C4-2B (cell line): ENCODE data around the gene BECN2.

Experiments
- H3K27ac ChIP-seq: fragments of 450-650 bp; 2 replicates; pipeline ENCODE4 v1.5.1; 2017
- ZFX ChIP-seq: fragments of 450-650 bp; IDR thresholded peaks from 2 replicates; pipeline ENCODE4 v1.6.1; 2017
- TF ChIP-seq, protein P1 (sequence below): fragments of 450-650 bp; conservative IDR thresholded peaks from 2 replicates; pipeline ENCODE4 v1.5.1; 2017; ENCODE audit warnings: mild to moderate bottlenecking

The BECN2 gene

GRCh38 chr1:241950390-241950789 lies 7.2 kb upstream of the BECN2 start:
- no peak overlapping the region for H3K27ac ChIP-seq
- TF ChIP-seq ZFX, result no peak
- TF ChIP-seq, protein P1, sequence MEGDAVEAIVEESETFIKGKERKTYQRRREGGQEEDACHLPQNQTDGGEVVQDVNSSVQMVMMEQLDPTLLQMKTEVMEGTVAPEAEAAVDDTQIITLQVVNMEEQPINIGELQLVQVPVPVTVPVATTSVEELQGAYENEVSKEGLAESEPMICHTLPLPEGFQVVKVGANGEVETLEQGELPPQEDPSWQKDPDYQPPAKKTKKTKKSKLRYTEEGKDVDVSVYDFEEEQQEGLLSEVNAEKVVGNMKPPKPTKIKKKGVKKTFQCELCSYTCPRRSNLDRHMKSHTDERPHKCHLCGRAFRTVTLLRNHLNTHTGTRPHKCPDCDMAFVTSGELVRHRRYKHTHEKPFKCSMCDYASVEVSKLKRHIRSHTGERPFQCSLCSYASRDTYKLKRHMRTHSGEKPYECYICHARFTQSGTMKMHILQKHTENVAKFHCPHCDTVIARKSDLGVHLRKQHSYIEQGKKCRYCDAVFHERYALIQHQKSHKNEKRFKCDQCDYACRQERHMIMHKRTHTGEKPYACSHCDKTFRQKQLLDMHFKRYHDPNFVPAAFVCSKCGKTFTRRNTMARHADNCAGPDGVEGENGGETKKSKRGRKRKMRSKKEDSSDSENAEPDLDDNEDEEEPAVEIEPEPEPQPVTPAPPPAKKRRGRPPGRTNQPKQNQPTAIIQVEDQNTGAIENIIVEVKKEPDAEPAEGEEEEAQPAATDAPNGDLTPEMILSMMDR, result no peak

- no peak overlapping the region for H3K27ac ChIP-seq
- no peak for TF ChIP-seq ZFX
- TF ChIP-seq, protein P1, result no peak
Observed at GRCh38 chr1:241962153-241962552, 4.6 kb downstream of the BECN2 start.

GRCh38 chr1:241963722-241964121 lies 6.2 kb downstream of the BECN2 start:
- no peak for TF ChIP-seq ZFX
- TF ChIP-seq, protein P1, result no peak
- no peak overlapping the region for H3K27ac ChIP-seq

- no peak overlapping the region for H3K27ac ChIP-seq
- TF ChIP-seq, protein P1, result no peak
- no peak for TF ChIP-seq ZFX
Observed at GRCh38 chr1:241964550-241965282, 7.1 kb downstream of the BECN2 start.

DNA sequence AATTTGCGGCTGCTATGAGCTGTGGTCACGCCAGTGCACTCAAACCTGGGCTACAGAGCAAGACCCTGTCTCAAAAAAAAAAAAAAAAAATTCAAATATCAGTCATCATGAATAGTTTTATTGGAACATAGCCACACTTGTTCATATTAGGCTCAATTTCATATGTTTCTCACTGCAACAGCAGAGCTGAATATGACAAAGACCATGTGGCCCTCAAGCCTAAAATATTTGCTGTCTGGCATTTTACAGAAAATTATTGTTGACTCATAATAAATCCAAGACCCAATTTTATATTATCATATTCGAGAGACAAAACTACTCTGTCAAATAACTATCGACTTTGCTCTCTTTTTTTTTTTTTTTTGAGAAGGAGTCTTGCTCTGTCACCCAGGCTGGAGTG lies 11.0 kb downstream of the BECN2 start:
- H3K27ac ChIP-seq, result no peak overlapping the region
- TF ChIP-seq ZFX, result no peak
- TF ChIP-seq, protein P1, result no peak

DNA sequence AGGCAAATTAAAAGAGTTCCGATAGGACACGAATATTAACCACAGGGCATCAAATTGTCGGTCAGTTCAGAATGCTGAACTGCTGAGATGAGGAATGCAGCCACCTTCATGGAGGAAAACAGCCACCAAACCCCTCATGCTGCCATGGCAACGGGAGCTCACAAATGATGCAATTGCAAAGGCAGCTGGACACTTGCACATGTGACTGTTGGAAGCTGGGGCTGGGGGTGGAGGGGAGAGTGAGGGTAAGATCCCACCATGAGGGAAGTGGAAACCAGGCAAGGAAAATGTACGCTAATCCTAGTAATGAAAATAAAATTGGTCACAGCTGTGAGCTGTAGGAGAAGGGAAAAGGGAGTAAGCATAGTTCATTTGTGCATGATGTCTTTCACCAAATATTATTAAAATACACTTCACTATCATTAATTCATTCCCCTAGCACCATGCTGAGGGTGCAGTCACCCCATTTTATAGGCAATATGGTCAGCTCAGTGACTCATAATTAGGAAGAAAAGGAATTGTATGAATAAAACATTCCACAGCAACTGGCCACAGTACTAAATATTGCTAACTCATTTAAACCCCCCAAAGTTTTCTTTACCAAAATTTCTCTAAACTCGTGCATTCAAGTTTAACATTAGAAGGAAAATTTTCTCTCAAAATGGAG lies 15.3 kb downstream of the BECN2 start:
- TF ChIP-seq, protein P1, result no peak
- no peak for TF ChIP-seq ZFX

GRCh38 chr1:241976229-241976628 lies 18.7 kb downstream of the BECN2 start:
- H3K27ac ChIP-seq, result no peak overlapping the region
- TF ChIP-seq, protein P1, result no peak
- no peak for TF ChIP-seq ZFX

More for the DNA sequence above, 15.3 kb downstream of the BECN2 start:
- H3K27ac ChIP-seq, result no peak overlapping the region
